Stimulated activated CD8-positive, alpha-beta memory T cell treated with anti-CD3 and anti-CD28 coated beads, Interleukin-4, amount 100 ng/mL, for 4 hours (primary cell): Measurements from ENCODE around the gene SEC23IP.
"Not testable (repeated sequence)": the region's sequence is repeated elsewhere in the genome, so short reads cannot be mapped to it uniquely, and the experiment has no call there.

Source experiments
- DNase-seq, 2 donors: peaks; one replicate each; pipeline ENCODE4 v3.0.0-alpha.2; 2020; ENCODE audit warnings: low read depth in 2 of 2, low spot score in 1 of 2

Gene SEC23IP

DNA sequence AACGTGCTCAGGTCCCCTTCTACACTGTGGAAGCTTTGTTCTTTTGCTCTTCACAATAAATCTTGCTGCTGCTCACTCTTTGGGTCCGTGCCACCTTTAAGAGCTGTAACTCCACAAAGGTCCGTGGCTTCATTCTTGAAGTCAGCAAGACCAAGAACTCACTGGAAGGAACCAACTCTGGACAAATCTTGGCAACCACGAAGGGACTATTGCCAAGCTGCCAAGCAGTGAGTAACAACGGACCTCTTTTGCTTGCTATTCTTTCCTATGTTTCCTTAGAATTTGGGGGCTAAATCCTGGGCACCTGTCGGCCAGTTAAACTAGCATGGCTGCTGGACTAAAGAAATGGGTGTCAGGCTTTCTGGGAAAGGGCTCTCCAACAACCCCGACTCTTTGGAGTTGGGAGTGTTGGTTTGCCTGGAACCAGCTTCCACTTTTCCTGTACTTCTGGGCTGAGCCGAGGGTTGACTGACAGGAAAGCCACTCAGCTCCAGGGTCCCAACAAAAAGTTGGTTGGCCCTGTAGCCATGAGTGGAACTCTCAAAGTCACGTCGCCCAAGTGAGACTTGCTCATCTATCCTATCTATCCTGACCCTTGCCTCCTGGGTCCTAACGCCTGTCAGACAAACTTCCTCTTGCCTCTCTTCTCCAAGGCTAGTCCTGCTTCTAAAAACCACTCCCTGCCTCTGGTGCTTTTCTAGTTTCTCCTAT, 8.5 kb upstream of the SEC23IP start:
- not testable (repeated sequence) for DNase-seq

DNA sequence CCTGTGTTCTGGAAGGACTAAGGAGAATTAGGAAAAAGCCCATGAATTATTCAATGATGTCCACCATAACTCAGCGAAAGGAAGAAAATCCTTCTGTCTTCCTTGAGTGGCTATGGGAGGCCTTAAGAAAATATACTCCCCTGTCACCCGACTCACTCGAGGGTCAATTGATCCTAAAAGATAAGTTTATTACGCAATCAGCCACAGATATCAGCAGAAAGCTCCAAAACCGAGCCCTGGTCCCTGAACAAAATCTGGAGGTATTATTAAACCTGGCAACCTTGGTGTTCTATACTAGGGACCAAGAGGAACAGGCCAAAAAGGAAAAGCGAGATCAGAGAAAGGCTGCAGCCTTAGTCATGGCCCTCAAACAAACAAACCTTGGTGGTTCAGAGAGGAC, 6.5 kb upstream of the SEC23IP start:
- DNase-seq: not testable (repeated sequence)

DNA sequence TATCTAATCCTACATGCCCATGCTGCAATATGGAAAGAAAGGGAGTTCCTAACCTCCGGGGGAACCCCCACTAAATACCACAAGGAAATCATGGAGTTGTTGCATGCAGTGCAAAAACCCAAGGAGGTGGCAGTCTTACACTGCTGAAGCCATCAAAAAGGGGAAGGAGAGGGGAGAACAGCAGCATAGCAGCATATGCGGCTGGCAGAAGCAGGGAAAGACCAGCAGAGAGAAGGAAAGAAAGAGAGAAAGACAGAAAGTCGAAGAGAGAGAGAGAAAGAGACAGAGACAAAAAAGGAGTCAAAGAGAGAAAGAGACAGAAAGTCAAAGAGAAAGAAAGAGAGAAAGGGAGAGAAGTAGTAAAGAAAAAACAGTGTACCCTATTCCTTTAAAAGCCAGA, 3.8 kb upstream of the SEC23IP start:
- DNase-seq: not testable (repeated sequence)

DNA sequence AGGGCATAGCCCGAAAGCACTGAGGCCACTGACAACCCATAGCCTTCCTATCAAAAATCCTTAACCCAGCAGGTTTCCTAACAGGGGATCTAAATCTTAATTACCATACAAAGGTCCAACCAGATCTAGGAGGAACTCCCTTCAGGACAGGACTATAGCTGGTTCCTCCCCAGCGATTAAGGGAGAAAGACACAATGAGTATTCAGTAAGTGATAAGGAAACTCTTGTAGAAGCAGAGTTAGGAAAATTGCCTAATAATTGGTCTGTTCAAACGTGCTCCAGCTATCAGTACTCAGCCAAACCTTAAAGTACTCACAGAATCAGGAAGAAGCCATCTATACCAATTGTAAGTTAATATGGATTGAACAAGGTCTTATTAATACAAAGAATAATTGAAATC, 3.3 kb upstream of the SEC23IP start:
- not testable (repeated sequence) for DNase-seq

DNA sequence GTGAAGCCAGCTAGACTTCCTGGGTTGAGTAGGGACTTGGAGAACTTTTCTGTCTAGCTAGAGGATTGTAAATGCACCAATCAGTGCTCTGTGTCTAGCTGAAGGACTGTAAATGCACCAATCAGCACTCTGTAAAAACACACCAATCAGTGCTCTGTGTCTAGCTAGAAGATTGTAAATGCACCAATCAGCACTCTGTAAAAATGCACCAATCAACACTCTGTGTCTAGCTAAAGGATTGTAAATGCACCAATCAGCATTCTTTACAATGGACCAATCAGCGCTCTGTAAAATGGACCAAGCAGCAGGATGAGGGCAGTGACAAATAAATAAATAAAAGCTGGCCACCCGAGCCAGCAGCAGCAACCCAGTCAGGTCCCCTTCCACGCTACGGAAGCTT, 2.2 kb upstream of the SEC23IP start:
- DNase-seq: not testable (repeated sequence)

DNA sequence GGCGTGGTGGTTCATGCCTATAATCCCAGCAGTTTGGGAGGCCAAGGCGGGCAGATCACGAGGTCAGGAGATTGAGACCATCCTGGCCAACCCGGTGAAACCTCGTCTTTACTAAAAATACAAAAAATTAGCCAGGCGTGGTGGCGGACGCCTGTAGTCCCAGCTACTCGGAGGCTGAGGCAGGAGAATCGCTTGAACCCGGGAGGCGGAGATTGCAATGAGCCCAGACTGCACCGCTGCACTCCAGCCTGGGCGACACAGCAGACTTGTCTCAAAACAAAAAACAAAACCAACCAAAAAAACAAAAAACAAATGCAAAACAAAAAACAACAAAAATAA, 712 bp upstream of the SEC23IP start:
- not testable (repeated sequence) for DNase-seq

DNA sequence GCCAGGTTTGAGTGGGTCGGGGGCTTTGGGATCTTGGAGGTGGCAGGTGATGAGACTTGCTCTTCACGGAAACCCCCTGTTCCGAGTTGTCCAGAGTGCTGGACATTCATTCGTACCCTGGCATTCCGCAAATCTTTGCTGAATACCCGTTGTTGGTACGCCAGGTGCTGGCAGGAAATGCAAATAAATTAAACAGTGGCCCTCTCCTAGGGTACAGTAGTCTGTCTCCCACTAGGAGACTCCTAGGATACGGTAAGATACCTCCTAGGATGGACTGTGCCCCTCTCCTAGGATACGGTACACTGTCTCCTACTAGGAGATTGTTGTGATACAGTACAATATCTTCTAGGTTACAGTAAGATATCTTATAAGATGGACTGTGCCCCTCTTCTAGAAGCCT, 544 bp downstream of the SEC23IP start:
- no peak for DNase-seq

DNA sequence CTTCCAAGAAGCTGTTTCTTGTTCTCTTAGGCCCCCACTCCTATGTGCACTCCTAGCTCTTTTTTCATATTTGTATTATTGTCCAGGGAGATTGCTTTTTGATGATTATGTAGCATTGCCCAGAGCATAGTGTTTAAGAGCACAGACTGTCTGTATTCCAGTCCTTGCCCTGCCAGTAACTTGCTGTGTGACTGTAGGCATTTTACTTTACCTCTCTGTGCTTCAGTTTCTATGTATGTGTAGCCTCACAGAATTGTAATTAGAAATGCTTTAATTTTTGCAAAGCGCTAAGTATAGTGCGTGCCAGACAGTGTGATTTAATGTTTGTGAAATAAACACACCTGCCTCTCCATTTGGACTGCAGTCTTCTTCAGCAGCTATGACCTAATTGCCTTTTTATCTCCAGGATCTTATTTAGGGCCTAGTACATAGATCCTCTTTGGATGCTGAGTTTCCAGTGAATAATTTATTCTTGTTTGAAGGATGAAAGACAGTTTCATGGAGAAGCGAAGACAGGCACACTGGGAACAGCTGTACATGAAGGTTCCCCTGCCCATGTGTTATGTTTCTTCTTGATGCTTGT, 1.4 kb downstream of the SEC23IP start:
- DNase-seq: no peak

DNA sequence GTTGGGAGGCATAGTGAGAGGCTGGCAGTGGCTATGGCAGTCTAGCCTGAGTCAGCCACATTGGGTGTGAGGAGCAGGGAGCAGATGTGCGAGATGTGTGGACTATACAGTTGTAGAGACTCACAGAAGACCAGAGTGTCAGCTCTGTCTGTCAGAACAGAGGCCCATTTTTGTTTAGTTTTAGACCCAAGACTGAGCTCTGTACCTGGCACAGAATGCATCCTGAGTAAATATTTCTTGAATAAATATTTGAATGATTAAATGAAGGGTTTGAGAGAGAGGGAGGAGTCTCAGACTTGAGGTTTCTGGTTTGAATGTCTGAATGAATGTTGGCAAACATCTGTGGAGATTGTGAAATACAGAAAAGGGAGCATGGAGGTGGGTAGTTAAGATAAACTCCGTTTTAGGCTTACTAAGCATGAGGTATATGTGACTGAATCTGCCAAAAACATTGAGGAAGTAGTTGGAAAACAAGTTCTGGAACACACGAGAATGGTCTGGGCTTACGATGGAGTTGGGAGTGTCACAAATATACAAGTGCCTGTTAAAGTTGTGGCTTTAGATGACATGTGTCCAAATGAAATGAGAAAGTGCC, 3.6 kb downstream of the SEC23IP start:
- DNase-seq: no peak

DNA sequence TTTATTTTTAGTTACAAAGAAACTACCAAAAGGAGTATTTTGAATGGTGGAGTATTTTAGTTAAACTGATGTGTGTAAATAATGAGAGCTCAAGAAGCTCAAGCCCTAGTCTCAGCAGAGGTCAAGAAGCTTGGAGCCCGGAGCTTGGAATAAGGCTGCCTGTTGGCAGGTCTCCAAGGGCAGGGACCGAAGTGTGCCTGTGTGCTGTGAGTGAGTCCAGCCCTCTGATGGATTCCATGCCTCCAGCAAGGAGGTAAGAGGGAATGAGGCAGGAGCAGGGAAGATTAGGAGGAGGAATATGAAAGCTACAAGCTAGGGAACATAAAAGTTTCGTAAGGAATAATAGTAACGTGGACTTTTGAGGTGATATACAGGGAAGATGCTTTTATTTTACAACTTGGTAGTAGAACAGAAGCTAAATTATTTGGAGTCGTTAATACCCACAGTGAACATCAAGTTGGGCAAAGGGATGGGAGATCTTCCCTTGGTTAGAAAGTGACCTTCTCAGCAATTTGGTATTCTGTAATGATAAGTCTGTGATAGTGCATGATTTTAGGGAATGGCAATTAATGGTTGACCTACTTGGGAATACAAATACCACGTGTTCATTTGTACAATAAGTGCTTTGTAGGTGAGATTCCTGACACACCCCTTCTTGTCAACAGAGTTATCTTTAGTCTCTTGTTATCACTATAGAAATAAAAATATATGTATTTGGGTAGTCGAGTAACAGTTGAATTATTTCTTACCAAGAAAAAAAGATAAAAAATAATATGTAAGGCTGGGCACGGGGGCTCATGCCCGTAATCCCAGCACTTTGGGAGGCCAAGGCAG, 4.6 kb downstream of the SEC23IP start:
- no peak for DNase-seq

DNA sequence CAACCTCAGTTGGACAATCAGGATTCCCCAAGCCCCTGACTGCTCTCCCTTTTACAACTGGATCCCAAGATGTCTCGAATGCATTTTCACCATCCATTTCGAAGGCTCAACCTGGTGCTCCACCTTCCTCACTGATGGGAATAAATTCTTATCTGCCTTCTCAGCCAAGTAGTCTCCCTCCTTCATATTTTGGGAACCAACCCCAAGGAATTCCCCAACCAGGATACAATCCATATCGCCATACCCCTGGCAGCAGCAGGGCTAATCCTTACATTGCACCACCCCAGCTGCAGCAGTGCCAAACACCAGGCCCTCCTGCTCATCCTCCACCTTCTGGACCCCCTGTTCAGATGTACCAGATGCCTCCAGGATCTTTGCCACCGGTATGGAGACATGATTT, 6.0 kb downstream of the SEC23IP start:
- no peak for DNase-seq

DNA sequence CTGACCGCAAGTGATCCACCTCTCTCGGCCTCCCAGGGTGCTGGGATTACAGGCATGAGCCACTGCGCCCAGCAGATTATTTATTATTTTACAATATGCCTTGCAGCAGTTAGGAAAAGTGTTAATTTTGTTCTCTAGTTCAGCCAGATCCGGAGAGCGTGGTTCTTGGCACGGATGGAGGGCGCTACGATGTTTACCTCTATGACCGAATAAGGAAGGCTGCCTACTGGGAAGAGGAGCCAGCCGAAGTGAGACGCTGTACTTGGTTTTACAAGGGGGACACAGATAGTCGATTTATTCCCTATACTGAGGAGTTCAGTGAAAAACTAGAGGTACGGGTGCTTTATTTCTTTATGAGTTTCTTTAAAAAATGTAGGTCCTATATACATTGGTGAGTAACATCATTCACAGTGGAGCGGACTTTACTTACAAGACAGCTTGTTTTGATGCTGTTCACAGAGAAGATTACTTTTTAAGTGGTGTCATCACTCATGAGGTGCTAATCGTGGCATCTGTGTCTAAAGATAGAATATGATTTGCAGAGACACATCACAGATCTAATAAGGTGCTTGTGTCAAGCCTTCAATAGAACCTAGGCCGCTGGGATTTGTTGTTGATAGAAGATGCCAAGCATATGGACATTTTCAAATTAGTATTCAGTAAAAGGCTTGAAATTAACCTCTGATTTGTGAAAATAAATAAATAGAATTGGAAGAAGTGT, 11.6 kb downstream of the SEC23IP start:
- no peak for DNase-seq

DNA sequence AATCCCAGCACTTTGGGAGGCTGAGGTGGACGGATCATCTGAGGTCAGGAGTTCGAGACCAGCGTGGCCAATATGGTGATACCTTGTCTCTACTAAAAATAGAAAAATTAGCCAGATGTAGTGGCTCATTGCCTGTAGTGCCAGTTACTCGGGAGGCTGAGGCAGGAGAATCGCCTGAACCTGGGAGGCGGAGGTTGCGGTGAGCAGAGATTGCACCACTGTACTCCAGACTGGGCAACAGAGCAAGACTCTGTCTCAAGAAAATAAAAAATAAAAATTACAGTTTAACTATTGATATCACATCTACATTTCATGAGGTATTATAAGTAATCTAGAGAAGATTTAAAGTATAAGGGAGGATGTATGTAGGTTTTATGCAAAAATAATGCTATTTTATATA, 15.2 kb downstream of the SEC23IP start:
- not testable (repeated sequence) for DNase-seq

DNA sequence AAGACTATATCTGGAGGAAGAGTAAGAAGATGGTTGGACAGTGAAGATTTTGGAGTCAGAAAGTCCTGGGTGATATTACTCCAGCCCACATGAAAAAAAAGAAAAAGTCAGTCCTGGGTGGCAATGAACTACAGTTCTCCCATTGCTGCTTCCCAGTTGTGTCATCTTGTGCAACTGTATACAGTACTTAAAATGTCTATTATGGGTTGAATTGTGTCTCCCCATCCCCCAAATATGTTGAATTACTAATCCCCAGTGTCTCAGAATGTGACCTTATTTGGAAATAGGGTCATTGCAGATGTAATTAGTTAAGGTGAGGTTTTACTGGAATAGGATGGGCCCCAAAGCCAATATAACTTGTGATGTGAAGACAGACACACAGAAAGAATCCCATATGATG, 15.6 kb downstream of the SEC23IP start:
- no peak for DNase-seq

DNA sequence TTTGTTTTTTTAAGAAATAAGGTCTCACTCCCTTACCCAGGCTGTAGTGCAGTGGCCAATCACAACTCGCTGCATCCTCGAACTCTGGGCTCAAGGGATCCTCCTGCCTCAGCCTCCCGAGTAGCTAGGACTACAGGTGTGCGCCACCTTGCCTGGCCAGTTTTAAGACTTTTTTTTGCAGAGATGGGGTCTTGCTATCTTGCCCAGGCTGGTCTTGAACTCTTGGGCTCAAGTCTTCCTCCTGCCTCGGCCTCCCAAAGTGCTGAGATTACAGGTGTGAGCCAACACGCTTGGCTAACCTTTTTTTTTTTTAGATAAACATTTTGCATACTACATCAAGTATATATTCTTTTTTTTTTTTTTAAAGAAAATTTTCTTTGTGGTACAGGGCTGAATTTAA, 18.2 kb downstream of the SEC23IP start:
- no peak for DNase-seq

DNA sequence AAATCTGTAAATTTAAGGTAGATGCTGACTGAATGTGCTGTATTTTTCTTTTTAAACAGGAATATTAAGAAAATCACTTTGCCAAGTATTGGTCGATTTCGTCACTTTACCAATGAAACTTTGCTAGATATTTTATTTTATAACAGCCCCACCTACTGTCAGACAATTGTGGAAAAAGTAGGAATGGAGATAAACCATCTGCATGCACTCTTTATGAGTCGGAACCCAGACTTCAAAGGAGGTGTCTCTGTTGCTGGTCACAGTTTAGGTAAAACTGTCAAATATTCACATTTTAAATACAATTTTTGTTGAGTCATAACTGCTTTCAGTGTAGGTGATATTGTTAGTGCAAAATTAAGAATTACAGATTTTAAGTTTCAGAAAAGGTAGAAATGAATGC, 25.2 kb downstream of the SEC23IP start:
- DNase-seq: no peak

DNA sequence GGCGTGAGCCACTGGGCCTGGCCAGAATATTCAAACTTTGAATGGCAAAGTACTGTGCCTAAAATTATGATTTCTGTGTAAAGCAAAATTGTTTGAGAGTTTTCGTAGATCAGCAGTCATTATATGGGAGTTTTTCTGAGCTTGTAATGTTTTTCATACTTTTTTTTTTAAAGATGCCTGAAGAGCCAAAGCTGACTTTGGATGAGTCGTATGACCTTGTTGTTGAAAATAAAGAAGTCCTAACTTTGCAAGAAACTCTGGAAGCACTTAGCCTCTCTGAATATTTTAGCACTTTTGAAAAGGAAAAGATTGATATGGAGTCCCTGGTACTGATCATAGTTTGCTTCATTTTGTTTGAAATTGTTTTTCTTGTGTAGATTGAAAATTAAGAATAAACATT, 26.7 kb downstream of the SEC23IP start:
- no peak for DNase-seq

DNA sequence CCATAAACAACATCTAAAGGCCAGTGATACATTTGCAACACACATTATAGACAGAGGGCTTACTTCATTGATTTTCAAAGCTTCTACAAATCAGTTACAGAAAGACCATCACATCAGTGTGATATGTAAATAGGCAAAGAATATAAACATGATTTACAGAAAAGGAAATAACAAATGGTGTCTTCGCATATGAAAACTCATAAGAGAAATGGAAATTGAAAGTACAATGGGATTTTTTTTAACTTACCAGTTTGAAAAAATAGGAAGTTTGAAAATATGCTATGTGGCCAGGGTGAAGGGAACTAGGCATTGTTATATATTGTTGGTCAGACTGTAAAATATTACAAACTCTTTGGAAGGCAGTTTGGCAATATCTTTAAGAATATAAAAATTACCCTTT, 27.3 kb downstream of the SEC23IP start:
- no peak for DNase-seq

DNA sequence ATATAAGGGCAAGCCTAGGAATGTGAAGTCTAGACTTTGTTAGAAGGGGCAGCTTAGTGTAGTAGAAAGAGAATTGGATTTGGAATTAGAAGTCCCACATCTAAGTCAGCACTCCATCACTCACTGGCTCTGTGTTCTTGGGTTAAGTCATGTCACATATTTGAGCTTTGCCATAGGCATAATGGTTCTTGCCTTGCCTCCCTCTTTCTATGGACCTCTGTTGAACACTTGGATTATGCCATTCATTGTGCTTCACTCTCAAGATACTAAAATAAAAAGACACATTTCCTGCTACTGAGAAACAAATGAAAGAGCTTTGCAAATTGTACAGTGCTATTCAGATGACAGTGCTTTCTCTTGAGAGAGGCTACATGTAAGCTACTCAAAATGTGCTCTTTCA, 35.9 kb downstream of the SEC23IP start:
- DNase-seq: no peak

DNA sequence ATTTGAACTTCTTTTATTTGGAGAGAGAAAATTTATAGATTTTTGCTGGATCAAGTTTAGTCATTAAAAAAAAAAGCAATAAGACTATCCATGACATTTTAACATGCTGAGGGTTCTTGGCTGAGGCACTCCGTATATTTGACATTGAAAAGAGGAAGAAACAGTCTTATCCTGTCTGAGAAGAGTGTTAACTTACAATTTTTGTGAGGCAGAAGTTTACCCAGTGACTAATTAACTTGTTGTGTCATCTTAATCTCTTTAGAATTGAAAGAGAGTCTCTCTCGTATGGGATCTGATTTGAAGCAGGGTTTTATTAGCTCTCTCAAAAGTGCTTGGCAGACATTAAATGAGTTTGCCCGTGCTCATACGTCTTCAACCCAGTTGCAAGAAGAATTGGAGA, 39.3 kb downstream of the SEC23IP start:
- DNase-seq: no peak

DNA sequence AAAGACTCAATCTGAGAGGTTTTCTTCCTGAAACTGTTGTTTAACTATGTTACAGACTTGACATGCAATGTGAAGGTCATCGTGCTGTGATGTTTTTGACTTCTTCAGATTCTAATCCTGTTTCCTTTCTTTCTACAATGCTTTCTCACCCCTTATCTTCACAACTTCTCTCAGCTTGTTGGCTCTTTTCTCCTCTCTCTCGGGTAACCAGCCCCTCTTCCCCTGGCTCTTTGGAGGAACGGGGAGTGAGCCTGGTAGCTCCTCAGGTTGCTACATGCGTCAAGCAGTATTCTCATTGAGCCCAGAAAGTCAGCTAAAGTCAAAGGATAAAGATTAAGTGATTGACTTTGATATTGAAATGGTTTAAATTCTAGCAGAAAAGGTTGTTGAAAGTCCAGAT, 40.1 kb downstream of the SEC23IP start:
- DNase-seq: no peak
